ENCODE results near the gene SV2C. TPM values are rescaled to one million over a fixed set of nuclear protein-coding genes. Genes with fewer than 3 reads are reported as not detected.

Gene SV2C
- total RNA-seq, 1 donor from 2014 or later, result 3.4 TPM

DNA sequence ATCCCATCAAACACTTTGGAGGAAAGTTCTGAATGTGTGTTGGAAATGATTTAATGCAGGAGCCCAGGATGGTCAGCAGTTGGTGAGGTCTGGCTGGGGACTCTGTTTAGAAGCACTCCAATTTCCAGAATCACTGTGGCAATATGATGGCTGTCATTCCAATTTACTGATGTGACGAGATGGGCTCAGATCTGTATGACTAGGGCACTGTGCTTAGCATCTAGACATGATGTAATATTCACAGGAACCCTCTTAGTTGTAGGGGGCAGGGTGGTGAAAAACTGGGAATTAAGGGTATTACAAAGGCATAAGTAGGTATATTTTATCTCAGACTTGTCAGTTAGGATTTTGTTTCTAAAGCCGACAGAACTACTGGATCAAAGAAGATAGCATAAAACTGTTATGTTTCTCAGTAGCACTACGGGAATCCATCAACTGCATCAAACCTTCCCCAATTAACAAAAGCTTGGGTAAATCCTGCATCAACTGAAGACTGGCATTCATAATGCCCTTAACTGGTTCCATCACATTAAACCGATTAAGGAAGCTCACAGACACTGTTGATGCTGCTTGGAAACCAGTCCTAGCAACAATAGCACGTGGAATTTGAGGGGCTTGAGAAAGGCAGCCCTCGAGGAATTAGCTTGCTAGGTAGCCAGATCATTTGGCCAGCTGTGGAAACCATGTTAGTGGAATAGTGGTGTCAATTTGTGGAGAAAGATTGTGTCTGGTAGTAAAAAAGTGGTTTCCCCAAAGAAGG lies 86.1 kb downstream of the SV2C start:
- Histone ChIP-seq H3K27ac (no peak overlapping the region), H3K4me3 (no peak overlapping the region), H3K4me1 (no peaks in the 10 kb centered on the region), H3K9me3 (no peaks in the 10 kb centered on the region), H3K36me3 (no peaks in the 10 kb centered on the region), H3K27me3 (no peaks in the 10 kb centered on the region)
- no peak for DNase-seq (ENCODE audit: extremely low spot score in 2 of 2)
- TF ChIP-seq POLR2A (IDR thresholded peaks at IDR 0.05), result no peak
- no peak for TF ChIP-seq POLR2AphosphoS5 (IDR thresholded peaks at IDR 0.05; ENCODE audit: insufficient read depth in 1 of 2, low read depth in 1 of 2)
- TF ChIP-seq, protein P1, sequence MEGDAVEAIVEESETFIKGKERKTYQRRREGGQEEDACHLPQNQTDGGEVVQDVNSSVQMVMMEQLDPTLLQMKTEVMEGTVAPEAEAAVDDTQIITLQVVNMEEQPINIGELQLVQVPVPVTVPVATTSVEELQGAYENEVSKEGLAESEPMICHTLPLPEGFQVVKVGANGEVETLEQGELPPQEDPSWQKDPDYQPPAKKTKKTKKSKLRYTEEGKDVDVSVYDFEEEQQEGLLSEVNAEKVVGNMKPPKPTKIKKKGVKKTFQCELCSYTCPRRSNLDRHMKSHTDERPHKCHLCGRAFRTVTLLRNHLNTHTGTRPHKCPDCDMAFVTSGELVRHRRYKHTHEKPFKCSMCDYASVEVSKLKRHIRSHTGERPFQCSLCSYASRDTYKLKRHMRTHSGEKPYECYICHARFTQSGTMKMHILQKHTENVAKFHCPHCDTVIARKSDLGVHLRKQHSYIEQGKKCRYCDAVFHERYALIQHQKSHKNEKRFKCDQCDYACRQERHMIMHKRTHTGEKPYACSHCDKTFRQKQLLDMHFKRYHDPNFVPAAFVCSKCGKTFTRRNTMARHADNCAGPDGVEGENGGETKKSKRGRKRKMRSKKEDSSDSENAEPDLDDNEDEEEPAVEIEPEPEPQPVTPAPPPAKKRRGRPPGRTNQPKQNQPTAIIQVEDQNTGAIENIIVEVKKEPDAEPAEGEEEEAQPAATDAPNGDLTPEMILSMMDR (IDR thresholded peaks at IDR 0.05), result no peak
- intact Hi-C loops (cut with DNase I), result no loop called here

DNA sequence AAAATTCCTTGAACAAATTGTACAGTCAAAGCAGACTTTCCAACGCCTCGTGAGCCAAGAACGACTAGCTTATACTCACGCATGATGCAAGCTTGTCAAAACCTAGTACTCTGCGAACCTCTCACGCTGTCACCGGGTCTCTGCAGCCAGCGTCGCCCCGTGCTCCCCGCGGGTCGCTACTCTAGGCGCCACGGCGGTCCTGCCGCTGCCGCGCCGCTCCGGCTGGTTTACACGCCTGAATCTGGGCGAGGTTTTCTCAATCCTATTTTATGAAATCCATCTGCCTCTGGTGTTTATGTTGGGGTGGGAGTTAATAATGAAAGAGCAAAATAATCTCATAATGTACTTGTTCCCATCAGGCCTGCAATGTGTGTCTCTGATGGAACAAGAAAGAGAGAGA lies 90.9 kb downstream of the SV2C start:
- H3K9me3 ChIP-seq, result no peaks in the 10 kb centered on the region
- H3K4me3 ChIP-seq, result no peak overlapping the region
- no peaks in the 10 kb centered on the region for H3K27me3 ChIP-seq
- no peak for DNase-seq (ENCODE audit: extremely low spot score in 2 of 2)
- intact Hi-C loops (cut with DNase I), result no loop called here
- TF ChIP-seq, protein P1 (IDR thresholded peaks at IDR 0.05), result no peak
- no peak for TF ChIP-seq POLR2AphosphoS5 (IDR thresholded peaks at IDR 0.05; ENCODE audit: insufficient read depth in 1 of 2, low read depth in 1 of 2)
- no peak for TF ChIP-seq POLR2A (IDR thresholded peaks at IDR 0.05)
- H3K27ac ChIP-seq, result no peak overlapping the region
- H3K4me1 ChIP-seq, result no peaks in the 10 kb centered on the region
- no peaks in the 10 kb centered on the region for H3K36me3 ChIP-seq

DNA sequence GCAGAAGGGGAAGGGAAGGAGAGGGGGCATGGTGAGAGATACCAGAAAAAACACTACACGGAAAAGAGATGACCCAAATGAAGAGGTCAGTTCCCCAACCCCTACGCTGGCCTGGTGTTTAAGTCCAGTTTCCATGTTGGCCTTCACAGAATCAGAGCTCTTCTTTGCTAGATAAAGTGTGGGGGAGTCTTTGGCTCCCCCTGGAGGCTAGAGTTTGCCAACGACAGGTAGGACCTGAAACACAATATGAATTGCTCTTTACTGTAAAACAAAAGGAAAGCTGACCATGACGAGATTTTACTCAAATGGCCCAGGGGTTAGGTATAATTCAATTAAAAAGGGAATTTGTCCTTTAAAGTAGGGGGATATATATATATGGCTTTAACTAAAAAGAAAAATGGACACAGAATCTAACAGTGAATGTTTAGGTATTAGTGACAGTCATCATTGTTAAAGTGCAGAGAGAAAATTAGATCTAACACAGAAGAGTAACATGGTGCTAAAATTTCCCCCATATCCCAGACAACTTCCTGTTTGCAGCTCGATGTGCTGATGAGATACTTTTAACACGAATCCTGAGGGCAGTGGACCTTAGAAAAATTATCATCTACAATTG lies 92.0 kb downstream of the SV2C start:
- no peak overlapping the region for H3K27ac ChIP-seq
- H3K27me3 ChIP-seq, result no peaks in the 10 kb centered on the region
- DNase-seq (ENCODE audit: extremely low spot score in 2 of 2), result no peak

DNA sequence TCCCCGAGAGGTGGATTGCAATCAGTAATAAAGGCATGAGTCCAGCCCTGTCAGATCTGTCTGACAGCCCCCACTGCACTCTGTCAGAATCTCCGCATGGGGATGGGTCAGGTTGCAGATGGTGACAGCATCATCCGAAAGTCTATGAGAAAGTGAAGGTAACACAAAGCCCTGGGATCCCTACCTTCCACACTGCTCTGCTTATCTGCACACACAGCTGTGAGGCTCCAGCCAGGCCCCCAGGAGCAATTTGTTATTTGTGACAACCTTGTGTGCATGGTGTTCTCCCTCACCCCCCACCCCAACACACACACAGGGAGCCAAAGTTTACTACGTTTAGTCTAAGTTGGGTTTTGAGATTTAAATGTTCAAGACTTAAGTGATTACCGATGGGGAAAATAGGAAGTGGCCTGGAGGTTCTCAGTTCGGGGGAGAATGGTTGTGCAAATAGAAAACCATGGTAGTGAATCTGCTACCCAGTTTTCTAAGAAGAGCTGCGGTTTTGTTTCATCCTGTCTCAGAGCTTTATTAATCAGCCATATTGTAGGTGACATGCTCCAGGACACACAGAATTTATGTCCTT lies 92.7 kb downstream of the SV2C start:
- Histone ChIP-seq H3K4me1 (no peaks in the 10 kb centered on the region), H3K9me3 (no peaks in the 10 kb centered on the region), H3K36me3 (no peaks in the 10 kb centered on the region), H3K27ac (no peak overlapping the region), H3K27me3 (no peaks in the 10 kb centered on the region), H3K4me3 (no peak overlapping the region)
- DNase-seq (ENCODE audit: extremely low spot score in 2 of 2), result no peak
- intact Hi-C loops (cut with DNase I), result no loop called here
- TF ChIP-seq, protein P1 (IDR thresholded peaks at IDR 0.05), result no peak
- TF ChIP-seq POLR2A (IDR thresholded peaks at IDR 0.05), result no peak
- TF ChIP-seq POLR2AphosphoS5 (IDR thresholded peaks at IDR 0.05; ENCODE audit: insufficient read depth in 1 of 2, low read depth in 1 of 2), result no peak

More for the DNA sequence above, 92.0 kb downstream of the SV2C start:
- Histone ChIP-seq H3K36me3 (no peaks in the 10 kb centered on the region), H3K4me1 (no peaks in the 10 kb centered on the region), H3K9me3 (no peaks in the 10 kb centered on the region), H3K4me3 (no peak overlapping the region)
- intact Hi-C loops (cut with DNase I), result no loop called here
- TF ChIP-seq, protein P1 (IDR thresholded peaks at IDR 0.05), result peak in 2 of 3 experiments; percentile 5 to 25
- no peak for TF ChIP-seq POLR2A (IDR thresholded peaks at IDR 0.05)
- no peak for TF ChIP-seq POLR2AphosphoS5 (IDR thresholded peaks at IDR 0.05; ENCODE audit: insufficient read depth in 1 of 2, low read depth in 1 of 2)

Measured in vagina (tissue), 2 donors.